ENCODE measurements around the gene APP.

The APP gene

DNA sequence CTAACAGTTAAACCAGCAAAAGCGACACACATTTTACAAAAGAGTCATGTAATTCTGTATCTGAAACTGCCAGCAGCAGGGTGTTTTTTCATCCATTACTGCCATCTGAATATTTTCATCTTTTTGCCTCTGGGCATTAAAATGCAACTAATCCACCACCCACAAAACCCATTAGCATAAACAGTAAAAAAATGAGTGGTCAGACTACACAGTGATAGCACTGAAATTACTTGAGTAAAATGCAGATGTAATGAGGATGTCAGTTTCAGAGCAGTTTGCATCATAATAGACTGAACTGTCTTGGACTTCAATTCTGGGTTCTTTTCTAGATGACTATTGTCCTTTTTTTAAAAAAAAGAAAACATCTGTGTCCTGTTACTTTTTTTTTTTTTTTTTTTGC lies 303.5 kb downstream of the APP start:
- CTCF ChIA-PET: interaction anchor here (0.7 kb wide), 1 partner anchor 277 kb away, joined by 3 read pairs; no protein-coding TSS in a partner anchor
- DNase-seq (ENCODE audit: low read depth, low spot score): no peak
- TF ChIP-seq, protein P1, sequence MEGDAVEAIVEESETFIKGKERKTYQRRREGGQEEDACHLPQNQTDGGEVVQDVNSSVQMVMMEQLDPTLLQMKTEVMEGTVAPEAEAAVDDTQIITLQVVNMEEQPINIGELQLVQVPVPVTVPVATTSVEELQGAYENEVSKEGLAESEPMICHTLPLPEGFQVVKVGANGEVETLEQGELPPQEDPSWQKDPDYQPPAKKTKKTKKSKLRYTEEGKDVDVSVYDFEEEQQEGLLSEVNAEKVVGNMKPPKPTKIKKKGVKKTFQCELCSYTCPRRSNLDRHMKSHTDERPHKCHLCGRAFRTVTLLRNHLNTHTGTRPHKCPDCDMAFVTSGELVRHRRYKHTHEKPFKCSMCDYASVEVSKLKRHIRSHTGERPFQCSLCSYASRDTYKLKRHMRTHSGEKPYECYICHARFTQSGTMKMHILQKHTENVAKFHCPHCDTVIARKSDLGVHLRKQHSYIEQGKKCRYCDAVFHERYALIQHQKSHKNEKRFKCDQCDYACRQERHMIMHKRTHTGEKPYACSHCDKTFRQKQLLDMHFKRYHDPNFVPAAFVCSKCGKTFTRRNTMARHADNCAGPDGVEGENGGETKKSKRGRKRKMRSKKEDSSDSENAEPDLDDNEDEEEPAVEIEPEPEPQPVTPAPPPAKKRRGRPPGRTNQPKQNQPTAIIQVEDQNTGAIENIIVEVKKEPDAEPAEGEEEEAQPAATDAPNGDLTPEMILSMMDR (IDR thresholded peaks at IDR 0.05; ENCODE audit: insufficient read depth, low read length, missing control alignments): no peak
- no peak overlapping the region for H3K4me3 ChIP-seq (ENCODE audit: low read depth, low read length)
- POLR2A ChIA-PET: no interaction called here

DNA sequence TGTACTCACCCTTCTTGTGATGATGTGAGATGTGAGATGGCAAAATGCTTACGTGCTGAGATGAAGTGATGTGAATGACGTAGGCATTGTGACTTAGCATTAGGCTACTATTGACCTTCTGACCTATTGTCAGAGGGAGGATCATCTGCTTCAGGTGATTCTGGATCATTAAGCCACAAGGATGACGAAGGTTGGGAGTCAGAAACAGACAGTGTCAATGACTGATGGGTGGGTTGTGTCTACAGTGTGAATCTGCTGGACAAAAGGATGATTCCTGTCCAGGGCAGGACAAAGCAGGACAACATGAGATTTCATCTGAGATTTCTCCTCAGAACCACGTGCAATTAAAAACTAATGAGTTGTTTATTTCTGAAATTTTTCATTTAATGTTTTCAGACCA lies 306.8 kb downstream of the APP start:
- TF ChIP-seq, protein P1 (IDR thresholded peaks at IDR 0.05; ENCODE audit: insufficient read depth, low read length, missing control alignments): no peak
- H3K4me3 ChIP-seq (ENCODE audit: low read depth, low read length): no peak overlapping the region
- DNase-seq (ENCODE audit: low read depth, low spot score): no peak
- POLR2A ChIA-PET: no interaction called here
- CTCF ChIA-PET: no interaction called here

DNA sequence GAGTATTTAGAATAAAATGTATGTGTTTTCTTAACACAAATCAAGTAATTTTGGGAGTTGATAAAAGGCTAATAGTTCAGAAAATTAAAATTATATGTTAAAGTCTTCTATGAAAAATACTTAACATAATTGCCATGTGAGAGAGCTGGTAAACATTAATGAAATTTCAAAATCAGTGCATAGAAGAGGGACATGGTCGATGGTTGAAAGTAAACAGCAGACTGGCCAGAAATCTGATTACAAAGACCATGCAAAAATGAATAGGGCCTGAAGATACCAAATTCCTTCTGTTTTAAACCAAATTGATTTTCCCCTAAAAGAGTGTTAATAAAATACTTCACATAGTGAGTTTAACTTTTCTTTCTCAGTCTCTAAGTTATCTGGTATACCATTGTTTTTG lies 307.5 kb downstream of the APP start:
- DNase-seq (ENCODE audit: low read depth, low spot score): no peak
- TF ChIP-seq, protein P1 (IDR thresholded peaks at IDR 0.05; ENCODE audit: insufficient read depth, low read length, missing control alignments): no peak
- ChIA-PET POLR2A (no interaction called here), CTCF (interaction anchor here (0.9 to 1.0 kb wide), 2 partner anchors 236 to 255 kb away, joined by 3 to 9 read pairs; no protein-coding TSS in a partner anchor)
- no peak overlapping the region for H3K4me3 ChIP-seq (ENCODE audit: low read depth, low read length)

DNA sequence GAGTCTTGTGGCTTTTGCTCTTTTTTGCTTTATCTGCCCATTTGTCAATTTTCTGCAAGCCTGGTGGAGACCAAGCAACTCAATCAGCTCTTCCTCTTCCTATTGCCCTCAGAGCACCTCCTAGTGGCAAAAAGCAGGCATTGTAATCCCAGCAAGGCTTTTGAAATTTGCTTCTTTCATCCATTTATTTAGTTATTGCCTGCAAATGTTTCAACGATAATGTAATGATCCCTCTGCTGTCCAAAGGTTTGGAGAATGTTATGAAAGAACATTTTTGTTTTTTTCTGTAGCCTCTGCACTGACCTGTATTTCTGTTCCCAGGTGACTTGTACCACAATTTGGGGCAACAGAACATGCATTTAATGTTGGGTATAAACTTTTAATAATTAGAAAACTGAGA lies 308.0 kb downstream of the APP start:
- no peak for DNase-seq (ENCODE audit: low read depth, low spot score)
- CTCF ChIA-PET: interaction anchor here (0.7 to 1.0 kb wide), 3 partner anchors 66 to 254 kb away, joined by 3 to 9 read pairs (median 3); no protein-coding TSS in a partner anchor
- POLR2A ChIA-PET: no interaction called here
- H3K4me3 ChIP-seq (ENCODE audit: low read depth, low read length): no peak overlapping the region
- TF ChIP-seq, protein P1 (IDR thresholded peaks at IDR 0.05; ENCODE audit: insufficient read depth, low read length, missing control alignments): peak; percentile 49

DNA sequence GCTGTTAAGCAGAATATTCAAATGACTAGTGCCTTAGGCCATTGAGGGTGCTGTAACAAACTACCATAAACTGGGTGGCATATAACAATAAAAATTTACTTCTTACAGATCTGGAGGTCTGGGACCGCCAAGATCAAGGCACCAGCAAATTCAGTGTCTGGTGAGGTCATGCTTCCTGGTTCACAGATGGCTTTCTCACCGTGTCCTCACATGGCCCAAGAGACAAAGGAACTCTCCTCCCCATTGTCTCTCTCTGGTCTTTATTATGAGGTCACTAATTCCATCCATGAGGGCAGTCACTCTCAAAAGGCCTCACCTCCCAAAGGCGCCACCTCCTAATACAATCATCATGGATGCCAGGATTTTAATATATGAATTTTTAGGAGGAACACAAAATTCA lies 308.5 kb downstream of the APP start:
- TF ChIP-seq, protein P1 (IDR thresholded peaks at IDR 0.05; ENCODE audit: insufficient read depth, low read length, missing control alignments): no peak
- POLR2A ChIA-PET: no interaction called here
- H3K4me3 ChIP-seq (ENCODE audit: low read depth, low read length): no peak overlapping the region
- DNase-seq (ENCODE audit: low read depth, low spot score): no peak
- CTCF ChIA-PET: interaction anchor here (0.7 to 1.0 kb wide), 3 partner anchors 65 to 254 kb away, joined by 3 to 9 read pairs (median 3); no protein-coding TSS in a partner anchor

DNA sequence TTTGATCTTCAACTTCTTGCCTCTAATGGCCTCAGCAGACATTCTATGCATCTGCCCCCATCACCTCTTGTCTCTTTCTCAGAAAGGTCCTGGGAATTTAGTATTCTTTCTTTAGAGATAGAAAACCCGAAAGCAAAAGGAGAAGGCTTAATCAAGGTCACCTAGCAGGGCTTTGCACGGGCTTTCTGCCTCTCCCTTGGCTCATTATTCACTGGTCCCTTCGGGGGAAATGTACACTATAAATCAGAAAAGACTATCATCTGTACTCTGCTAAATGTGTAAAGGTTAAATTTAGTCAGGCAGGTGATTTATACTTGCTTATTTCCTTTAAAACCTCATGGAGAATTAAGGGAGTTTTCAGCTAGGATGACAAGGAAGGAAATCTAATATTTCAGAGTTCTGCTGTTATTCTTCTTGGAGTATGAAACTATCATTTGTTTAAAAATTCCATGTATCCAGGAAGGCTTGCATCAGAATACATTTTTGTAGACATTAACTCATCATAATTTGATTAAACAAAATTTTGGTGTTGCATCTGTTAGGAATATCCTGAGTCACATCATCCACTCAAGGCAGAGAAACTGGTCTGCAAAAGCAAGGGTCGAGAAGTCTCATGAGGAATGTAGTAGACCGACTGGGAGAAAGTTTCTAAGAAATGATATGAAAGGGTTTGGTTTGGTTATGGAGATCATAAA lies 311.2 kb downstream of the APP start:
- ChIA-PET CTCF (interaction anchor here (1.2 kb wide), 1 partner anchor 251 kb away, joined by 4 read pairs; no protein-coding TSS in a partner anchor), POLR2A (no interaction called here)
- no peak for DNase-seq (ENCODE audit: low read depth, low spot score)
- no peak overlapping the region for H3K4me3 ChIP-seq (ENCODE audit: low read depth, low read length)
- TF ChIP-seq, protein P1 (IDR thresholded peaks at IDR 0.05; ENCODE audit: insufficient read depth, low read length, missing control alignments): no peak
